NCI-H526 (cell line): ENCODE measurements around the gene POLRMT.
A peak's percentile ranks its signal among the peaks of the same experiment; 100 is the strongest.

Experiments
- DNase-seq, 2 experiments: peaks; one replicate each; lab custom pipeline; 2025; lab: John Stamatoyannopoulos, UW

Gene POLRMT

DNA sequence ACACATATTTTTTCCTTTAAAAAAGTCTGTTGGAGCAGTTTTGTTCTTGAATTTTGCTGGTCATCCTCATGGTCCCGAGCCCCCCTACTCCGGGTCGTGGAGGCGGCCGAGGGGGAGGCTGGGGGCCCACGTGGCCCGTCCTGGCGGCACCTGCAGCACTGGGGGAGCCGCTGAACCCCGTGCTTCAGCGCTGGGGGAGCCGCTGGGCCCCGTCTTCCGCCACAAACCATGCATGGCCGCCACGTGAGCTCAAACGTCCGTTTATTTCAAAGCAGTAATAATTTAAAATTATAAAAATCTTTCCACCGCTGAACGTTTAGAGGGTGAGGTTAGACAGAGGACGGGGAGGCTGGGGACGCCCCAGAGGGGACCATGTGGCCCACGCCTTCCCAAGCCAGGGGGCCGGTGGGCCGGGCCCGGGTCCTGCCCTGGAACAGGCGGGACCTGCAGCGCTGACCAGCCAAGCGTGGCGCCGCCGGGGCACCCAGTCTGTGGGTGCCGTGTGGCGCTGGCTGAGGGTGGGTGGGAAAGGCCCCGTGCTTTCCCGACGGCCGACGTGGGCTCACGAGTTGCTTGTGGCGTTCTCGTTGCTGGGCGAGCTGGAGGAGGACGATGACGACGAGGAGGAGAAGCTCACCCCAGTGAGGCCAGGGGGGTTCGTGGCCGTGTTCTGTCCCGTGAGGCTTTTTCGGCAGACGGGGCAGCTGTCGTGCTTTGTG is 14.4 kb upstream of the POLRMT start:
- no peak for DNase-seq

DNA sequence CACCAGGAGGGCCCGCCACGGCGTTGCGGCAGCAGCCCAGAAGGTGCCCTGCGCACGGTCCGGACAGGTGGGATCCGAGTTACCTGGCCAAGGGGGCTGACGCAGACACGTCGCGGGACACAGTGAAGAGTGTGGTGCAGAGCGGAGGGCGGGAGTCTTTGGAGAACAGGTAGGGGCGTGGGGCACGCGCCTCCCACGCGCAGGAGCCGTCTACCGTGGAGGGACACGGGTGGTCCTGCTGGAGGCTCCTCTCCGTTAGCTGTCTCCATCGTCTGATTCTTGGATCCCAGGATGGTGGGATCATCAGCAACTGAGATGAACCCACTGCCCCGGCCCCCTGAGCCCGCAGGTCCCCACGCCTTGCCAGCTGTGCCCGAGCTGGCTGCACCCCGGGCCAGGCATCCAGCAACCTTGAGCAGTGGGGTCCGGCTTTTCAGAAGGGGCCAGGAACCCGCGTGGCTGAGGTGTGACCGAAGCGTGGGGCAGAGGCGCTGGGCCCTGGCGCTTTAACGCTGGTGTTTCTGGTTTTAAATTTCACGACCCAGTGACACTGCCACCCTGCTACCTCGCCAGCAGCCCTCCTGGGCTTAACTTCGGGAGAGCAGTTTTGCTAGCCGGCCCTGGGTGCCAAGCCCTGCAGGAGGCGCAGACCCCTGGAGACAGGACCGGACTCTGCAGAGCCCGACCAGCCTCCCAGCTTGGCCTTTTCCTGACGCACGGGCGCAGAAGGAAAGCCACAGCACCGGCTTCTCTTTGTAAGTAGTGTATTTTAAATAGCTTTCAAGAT is 13.6 kb upstream of the POLRMT start:
- DNase-seq, result no peak

DNA sequence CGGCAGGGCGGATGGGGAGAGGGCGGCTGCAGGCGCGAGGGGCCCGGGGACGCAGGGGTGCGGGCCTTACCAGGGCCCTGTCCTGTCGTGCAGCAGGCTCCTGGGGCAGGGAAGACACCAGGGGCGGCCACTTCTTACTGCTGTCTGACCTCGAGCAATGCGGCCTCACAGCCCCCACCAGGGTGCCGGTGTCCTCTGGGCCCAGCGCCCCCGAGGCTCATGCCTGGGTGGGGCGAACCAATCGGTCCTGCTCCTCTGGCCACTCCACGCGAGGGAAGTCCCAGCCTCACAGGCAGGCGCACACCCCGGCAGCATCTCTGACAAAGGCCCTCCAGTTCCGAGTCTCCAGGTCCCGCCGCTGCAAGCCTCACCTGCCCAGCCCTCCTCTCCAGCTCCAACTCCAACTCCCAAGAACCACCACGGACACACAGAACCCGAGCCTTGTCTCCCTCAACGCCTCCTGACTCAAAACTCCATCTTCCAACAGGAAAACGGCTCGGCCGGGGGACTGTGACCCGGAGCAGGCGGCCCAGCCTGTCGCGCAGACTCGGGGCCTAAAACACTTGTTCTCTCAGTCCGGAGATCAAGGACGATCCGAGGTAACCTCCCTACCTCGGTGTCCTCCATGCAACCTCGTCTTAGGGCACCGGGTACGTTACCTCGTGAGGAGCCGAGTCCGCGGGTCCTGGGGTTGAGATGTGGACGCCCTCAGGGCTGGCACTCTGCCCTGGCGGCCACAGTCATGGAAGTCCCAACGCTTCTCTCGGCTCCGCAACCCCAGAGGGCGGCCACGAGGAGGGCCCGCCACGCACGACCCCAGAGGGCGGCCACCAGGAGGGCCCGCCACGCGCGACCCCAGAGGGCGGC is 12.8 kb upstream of the POLRMT start:
- DNase-seq, result no peak

DNA sequence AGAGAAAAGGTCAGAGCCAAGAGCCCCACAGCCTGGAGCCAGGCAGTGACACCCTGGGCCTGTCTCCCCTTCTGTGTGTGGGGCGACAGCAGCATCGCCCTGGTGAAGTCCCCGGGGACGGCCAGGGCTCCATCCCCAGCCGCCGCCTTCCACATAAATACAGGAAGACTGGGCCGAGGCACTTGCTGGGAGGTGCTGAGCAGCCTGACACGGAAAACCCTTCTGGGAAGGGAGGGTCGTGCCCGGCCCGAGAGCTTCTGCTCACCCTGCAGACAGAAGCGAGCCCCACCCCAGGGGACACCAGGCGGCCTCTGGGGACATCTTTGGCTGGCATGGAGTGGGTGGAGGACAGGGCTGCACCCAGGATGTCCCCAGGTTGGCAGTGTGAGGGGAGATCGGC is 11.5 kb upstream of the POLRMT start:
- DNase-seq, result no peak

DNA sequence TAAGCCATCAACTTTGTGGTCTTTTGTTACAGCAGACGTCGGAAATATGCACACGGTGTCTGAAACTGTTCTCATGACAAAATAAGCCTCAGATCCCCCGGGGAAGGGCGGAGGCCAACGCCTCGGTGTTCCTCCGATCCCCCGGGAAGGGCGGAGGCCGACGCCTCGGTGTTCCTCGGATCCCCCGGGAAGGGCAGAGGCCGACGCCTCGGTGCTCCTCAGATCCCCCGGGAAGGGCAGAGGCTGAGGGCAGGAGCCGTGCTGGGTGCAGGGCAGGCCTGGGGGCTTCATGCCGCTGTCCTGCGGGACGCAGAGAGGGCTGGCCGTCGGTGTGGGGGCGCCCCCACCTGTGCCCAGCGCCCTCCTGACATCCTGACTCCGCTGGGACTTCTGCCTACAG is 11.0 kb upstream of the POLRMT start:
- no peak for DNase-seq

DNA sequence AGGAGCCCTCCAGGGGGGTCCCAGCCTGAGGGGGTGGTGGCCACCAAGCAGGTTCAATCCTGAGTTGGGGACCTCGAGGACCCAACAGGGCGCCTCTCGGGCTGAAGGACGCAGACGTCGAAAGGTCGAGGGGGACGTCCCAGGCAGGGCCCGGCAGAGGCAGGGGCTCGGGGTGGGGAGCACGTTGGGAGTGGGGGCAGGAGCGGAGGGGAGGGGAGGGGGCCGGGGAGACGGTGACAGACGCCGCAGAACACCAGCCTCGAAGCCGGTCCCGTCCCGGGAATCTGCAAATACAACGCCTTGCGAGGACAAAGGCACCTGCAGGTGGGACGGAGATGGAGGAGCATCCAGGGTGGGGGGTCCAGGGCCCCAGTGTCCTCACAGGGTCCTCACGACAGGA is 10.4 kb upstream of the POLRMT start:
- no peak for DNase-seq

DNA sequence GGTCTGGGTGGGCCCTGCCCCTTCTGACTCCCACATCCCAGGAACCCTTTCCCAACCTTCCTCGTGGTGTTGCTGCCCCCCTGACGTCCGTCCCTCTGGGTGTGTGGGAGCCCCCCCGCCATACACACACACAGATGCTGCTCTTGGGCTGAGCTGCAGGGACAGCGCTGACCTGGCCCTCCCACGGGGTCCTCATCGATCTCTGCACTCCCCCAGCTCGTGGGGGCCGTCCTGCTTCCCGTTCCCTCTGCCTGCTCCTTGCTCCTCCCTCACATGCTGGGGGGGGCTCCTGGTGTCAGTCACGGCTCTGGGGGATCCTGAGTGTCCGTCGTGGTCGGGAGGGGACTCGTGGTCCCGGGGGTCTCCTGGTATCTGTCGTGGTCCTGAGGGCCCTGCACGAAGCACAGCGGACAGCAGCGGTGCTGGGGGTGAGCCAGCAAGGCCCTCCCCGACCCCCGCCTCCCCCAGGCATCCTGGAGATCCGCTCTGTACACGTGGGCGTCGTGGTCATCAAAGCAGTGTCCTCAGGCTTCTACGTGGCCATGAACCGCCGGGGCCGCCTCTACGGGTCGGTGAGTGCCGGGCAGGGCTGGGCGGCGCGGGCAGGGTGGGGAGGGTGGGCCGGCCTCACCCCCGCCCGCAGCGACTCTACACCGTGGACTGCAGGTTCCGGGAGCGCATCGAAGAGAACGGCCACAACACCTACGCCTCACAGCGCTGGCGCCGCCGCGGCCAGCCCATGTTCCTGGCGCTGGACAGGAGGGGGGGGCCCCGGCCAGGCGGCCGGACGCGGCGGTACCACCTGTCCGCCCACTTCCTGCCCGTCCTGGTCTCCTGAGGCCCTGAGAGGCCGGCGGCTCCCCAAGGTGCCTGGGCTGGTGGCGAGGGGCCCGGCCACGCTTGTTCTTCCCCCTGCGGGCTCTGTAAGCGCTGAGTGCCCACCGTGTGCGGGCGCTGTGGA is 9.7 kb upstream of the POLRMT start:
- DNase-seq, result no peak

DNA sequence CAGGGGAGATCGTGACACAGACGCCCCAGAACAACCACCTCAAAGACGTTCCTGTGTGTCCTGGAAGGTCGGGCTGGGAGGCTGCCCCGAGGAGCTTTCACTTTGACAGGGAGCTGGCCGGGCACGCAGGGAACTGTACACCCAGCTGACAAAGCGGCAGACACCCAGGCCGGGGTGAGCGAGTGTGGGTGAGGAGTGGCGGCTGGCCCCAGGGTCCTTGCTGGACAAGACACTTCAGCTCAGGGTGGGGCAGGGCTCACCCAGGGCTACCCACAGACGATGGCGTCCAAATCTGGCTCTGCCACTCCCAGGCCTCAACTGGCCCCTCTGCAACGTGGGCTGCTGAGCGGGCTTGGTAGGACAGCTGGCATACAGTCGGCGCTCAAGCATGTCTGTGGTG is 8.4 kb upstream of the POLRMT start:
- DNase-seq, result no peak

DNA sequence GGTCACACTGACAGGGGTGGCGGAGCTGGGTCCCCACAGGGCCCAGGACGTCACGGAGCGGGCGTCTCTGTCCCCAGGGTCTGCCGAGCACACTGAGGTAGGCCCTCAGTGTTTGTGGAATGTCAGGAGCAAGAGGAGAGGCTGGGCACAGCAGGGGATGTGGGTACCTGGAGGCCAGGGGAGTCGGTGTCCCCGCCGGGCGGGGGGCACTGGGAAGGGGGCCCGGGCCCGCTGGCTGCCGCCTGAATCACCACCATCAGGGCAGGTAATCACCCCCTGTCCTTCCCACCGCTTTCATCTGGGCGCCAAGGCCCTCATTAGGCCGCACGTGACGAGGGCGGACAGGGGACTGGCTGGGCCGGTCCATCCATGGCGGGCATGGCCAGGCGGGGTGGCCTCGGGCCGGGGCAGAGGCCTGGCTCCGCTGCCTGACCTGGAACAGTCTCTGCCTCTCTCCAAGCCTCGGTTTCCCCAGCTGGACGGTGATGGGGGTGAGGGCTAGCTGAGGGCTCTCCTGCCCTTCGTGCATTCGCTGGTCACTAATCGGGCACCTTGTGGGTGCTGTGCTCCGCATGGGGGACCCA is 7.4 kb upstream of the POLRMT start:
- no peak for DNase-seq

DNA sequence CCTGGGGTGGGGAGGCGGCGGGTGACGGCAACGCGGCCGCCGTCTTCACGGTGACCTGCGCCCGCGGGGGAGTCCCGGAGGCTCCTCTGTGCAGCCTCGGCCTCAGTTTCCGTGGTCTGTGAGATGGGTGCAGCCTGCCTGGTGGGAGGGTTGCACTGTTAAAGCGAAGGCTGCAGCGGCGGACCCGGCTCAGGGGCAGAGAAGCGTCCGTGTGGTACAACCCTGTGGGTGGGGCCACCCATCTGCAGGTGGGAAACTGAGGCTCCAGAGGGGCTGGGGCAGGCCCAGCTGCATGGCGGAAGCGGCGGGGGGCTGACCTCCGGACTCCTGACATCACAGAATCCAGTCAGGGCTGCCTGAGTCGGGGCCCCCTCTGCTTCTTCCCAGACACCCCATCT is 6.8 kb upstream of the POLRMT start:
- DNase-seq, result no peak

DNA sequence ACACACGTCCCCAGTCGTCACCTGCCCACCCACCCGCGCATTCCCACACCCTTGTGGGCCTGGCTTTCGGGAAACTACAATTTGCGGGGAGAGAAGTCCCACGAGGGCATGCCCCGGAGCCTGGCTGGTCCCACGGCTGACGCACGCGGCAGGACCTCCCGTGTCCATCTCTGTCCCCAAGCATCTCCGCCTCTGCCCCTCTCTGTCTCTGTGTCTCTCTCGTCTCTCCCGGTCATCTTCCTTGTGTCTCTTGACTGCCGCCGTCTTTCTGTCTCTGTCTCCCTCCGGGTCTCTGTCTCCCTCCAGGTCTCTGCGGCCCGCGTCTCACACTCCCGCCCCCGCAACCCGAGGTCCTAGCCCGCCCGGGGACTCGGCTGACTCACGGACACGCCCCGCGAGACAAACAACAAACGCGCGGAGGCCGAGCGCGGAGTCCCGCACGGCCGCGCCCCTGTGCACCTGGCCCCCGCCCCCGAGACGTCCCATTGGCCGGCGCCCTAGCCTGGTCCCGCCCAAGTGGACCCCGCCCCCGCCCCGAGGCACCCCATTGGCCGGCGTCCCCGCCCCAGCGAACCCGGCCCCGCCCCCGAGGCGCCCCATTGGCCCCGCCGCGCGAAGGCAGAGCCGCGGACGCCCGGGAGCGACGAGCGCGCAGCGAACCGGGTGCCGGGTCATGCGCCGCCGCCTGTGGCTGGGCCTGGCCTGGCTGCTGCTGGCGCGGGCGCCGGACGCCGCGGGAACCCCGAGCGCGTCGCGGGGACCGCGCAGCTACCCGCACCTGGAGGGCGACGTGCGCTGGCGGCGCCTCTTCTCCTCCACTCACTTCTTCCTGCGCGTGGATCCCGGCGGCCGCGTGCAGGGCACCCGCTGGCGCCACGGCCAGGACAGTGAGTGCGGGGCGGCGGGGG is 6.2 kb upstream of the POLRMT start, which contains the start of gene FGF22:
Gene FGF22, plus strand, starts transcription at position 627 of the 908 bp plus-strand sequence. Its CDS starts 47 bp downstream, at position 674.
- peak; percentile 30 to 92 for DNase-seq

DNA sequence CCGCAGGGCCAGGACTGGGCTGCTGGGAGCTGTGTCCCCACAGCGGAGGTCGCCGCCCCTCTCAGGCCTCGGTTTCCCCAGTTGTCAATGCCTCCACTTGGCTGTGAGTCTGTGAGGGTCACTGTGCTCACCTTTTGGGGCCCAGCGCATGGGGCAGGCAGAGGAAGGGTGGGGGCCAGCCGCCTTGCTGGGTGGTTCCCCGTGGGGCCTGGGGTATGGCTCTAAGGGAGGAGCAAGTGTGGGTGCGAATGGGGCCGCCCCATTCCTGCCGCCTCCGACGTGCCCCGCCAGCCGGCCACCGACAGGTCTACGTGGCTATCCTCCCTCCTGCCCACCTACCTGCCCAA is 5.5 kb upstream of the POLRMT start:
- DNase-seq, result no peak

DNA sequence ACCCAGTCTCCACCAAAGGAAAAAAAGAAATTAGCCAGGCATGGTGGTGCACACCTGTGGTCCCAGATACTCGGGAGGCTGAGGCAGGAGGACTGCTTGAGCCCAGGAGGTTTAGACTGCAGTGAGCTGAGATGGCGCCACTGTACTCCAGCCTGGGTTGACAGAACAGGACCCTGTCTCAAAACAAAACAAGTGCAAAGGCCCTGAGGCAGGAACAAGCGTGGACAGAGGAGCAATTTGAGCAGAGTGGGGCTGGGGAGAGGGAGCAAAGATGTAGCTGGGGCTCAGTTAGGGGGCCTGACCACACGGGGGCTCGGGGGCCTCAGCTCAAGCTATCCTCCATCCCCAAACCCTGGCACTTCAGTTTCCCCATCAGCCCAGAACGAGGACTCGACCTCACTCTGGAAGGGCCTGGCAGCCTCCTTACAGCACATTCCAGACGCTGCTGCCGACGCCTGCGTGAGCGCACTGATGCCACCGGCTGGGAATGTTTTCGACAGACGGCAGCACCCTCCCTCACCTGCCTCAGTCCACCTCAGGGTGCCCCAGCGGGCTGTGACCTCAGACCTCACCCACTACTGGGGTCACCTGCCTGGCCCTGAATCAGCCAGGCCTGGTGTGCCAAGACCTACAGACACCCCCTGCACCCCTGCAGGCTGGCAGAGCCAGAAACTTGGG is 1.8 kb upstream of the POLRMT start:
- DNase-seq, result no peak

DNA sequence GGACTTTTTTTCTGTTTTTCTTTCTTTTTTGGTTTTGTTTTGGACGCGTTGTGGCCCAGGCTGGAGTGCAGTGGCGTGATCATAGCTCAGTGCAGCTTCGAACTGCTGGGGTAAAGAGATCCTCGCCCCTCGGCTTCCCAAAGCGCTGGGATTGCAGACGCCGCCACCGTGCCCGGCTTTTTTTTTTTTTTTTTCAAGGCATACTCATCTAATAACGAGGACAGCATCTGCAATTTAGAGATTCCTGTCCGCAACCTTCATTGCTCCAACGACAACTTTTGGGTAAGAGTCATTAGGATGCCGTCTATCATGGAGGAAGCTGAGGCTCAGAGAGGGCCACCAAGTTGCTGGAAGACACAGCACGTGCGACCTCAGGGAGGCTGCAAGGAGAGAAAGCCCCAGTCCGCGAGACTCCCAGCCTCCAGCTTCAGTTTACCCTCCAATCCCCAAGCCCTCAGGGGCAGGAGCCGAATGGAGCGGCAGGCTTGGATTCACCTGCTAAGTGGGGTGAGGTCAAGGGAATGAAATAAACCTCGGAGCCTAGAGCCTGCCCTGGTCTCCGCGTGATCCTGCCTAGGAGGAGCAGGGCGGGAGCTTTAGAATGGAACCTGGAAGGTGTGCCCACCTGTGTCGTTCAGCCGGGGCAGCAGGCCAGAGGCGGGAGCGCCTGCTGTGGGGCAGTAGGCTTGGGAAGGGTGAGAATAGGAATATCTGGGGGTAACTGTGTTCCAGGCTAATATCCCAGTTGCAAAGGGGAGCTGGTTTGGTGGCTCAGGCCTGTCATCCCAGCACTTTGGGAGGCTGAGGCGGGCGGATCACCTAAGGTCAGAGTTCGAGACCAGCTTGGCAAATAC is 676 bp upstream of the POLRMT start:
- DNase-seq, result no peak

DNA sequence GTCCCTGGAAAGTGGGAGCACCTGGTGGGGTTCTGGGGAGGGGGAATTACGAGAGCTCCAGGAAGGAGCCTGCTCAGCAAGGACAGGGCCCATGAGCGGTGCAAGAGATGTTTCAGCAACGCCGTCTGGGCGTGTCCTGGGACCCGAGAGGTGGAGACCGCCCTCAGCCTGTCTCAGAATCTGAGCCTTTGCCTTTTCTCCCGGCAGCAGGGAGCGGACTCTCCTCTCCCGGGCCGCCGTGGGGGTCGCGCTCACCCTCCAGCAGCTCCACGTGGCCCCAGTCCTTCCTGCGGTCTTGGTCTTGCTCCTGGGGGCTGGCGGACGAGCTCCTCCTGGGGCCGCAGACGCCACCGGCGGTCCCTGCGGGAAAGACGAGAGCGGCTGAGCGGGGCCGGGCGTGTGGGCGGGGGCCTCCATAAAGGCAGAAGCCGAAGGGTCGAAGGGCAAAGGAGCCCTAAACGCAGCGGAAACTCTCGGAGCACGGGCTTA is 714 bp downstream of the POLRMT start:
- DNase-seq, result peak in 1 of 2 experiments; percentile 40

DNA sequence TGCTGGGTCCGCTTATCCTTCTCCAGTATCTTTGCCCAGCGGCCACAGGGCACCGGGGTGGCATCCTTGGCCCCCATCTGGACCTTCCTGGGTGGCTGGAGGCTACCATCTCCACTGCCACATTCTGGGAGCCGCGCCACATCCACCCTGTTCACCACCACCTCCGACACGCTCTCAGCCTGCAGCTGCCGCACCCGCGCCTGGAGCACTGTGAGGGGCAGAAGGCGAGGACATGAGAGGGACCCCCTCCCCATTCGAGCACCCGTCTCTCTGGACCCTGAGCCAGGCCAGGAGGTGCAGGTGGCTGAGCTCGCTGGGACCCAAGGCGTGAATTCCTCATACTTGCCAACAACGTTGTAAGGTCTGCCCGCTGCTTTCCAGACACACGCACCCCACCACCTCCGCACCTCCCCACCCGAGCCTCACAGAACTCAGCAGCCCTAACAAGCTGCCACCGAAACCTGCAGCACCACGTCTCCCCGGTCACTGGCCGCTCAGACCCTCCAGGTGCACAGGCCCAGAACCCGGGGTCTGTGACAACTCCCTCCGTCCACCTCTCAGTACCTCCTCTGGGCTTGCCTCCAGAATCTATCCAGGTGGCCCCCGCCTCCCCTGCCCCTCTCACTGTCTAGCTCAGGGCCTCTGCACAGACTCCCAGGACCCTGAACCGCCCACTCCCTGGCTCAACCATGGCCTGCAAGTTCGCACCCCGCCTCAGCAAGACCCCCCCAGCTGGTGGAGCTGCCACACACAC is 3.2 kb downstream of the POLRMT start:
- no peak for DNase-seq

DNA sequence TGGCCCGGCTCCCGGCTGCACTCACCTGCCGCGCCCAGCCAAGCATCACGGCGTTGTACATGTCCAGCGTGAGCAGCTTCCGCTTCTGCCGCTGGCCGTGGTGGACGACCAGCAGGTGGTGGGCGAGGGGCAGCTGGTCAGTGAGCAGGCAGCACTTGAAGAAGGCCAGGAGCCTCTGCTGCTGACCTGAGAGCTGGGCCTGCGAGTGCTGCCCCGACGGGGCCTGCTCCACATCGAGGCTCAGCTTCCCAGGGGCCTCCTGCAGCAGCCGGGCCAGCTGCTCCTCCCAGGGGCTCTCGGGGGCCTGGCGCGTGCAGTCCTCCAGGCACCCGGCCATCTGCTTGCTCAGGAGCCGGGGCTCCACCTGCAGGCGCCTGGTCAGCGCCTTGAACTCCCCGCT is 3.8 kb downstream of the POLRMT start:
- peak in 1 of 2 experiments; percentile 20 for DNase-seq

DNA sequence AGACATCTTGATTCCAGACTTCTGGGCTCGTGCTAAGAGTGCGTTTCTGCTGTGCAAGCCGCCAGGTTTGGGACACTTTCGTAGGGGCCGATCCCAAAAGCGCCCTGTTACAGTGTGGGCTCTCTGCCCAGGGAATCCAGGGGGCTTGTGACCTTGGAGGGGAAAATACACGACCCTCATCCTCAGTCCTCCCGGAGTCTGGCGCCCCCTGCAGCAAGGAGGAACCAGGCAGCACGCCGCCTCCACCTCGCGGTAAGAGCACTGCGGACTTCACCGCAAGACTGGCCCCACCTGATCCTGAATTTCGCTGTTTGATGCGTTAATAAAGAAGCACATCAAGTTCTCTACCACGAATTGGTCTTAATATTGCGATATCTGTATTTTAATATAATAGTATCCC is 5.2 kb downstream of the POLRMT start:
- no peak for DNase-seq
